Body of pancreas (tissue), 4 donors: ENCODE results near the gene ANKRD44. TPM values are rescaled to one million over a fixed set of nuclear protein-coding genes. Genes with fewer than 3 reads are reported as not detected.

Experiments used
- ATAC-seq: fragments of 150-250 bp; one replicate; pipeline ENCODE4 v1.9.1; 2016
- DNase-seq, 4 donors: peaks; one replicate each; pipeline ENCODE4 v3.0.0-alpha.2; 2019
- H3K27ac ChIP-seq, 4 donors: fragments of 200-600 bp; sonication (generic); 1 replicate in 3 of 4; 2 replicates in 1 of 4; pipeline versions ENCODE4 v1.5.1 to v1.6.1; 2016 to 2019; ENCODE audit warnings: mild to moderate bottlenecking in 1 of 4, mixed read lengths in 1 of 4, moderate library complexity in 1 of 4
- H3K27me3 ChIP-seq, 2 donors: fragments of 200-600 bp; sonication (generic); one replicate each; pipeline ENCODE4 v1.6.0; 2016; ENCODE audit warnings: mild to moderate bottlenecking in 1 of 2
- H3K36me3 ChIP-seq, 2 donors: fragments of 200-600 bp; sonication (generic); replicated peaks in 1 of 2; 2 replicates each; pipeline ENCODE4 v1.5.1; 2016; ENCODE audit warnings: low read depth in 2 of 2; ENCODE audit not compliant: insufficient read depth in 1 of 2
- H3K4me1 ChIP-seq: fragments of 200-600 bp; sonication (generic); one replicate; pipeline ENCODE4 v1.6.0; 2016
- H3K4me3 ChIP-seq, 2 donors: fragments of 200-600 bp; sonication (generic); 1 replicate in 1 of 2; 2 replicates in 1 of 2; pipeline ENCODE4 v1.5.1; 2016 to 2019
- H3K9me3 ChIP-seq, 3 donors: fragments of 200-600 bp; sonication (generic); 1 replicate in 2 of 3; 2 replicates in 1 of 3; pipeline ENCODE4 v1.5.1; 2016
- CTCF ChIP-seq, 7 experiments: fragments of 450-650 bp in 4 of 7; fragments of 200-600 bp in 3 of 7; sonication (generic) in 3 of 7; IDR thresholded peaks; one replicate each; pipeline ENCODE4 v1.5.1; 2016 to 2019; ENCODE audit warnings: antibody characterized with exemption in 7 of 7
- POLR2A ChIP-seq, 3 donors: fragments of 450-650 bp; IDR thresholded peaks; one replicate each; pipeline ENCODE4 v1.6.1; 2016; ENCODE audit warnings: antibody characterized with exemption in 3 of 3, mild to moderate bottlenecking in 2 of 3
- WGBS, 2 donors: methylation state at CpG; one replicate each; pipeline ENCODE4 v1.1.5; 2017; 5-methylcytosine and 5-hydroxymethylcytosine counted together
- intact Hi-C: fragments of 100-400 bp; cut with DNase I; formaldehyde crosslinking; loops from one replicate; pipeline ENCODE4 v1.15.1; 2023
- total RNA-seq, 2 donors: library from RNA; depleted of rRNA; stranded (reverse); fragments of >200 nt; gene quantifications; one replicate each; pipeline ENCODE4 v1.1.0, GENCODE V29; 2016

The ANKRD44 gene
- total RNA-seq, 2 donors from 2014 or later, result 12.2 TPM

- ATAC-seq (no peak), DNase-seq (no peak)
- H3K27me3 ChIP-seq, result no peaks in the 10 kb centered on the region
- intact Hi-C loops, result no loop called here
- H3K4me1 ChIP-seq, result no peaks in the 10 kb centered on the region
- no peak overlapping the region for H3K27ac ChIP-seq
- H3K4me3 ChIP-seq, result no peak overlapping the region
- no peaks in the 10 kb centered on the region for H3K36me3 ChIP-seq
- WGBS, 2 donors, result 81 to 86% methylated on average over 5 of the region's 5 CpGs
- no peak for TF ChIP-seq CTCF (IDR thresholded peaks at IDR 0.05)
- TF ChIP-seq POLR2A (IDR thresholded peaks at IDR 0.05), result no peak
- no peaks in the 10 kb centered on the region for H3K9me3 ChIP-seq
Measured at GRCh38 chr2:197340591-197340990, 30.0 kb upstream of the ANKRD44 start.

DNA sequence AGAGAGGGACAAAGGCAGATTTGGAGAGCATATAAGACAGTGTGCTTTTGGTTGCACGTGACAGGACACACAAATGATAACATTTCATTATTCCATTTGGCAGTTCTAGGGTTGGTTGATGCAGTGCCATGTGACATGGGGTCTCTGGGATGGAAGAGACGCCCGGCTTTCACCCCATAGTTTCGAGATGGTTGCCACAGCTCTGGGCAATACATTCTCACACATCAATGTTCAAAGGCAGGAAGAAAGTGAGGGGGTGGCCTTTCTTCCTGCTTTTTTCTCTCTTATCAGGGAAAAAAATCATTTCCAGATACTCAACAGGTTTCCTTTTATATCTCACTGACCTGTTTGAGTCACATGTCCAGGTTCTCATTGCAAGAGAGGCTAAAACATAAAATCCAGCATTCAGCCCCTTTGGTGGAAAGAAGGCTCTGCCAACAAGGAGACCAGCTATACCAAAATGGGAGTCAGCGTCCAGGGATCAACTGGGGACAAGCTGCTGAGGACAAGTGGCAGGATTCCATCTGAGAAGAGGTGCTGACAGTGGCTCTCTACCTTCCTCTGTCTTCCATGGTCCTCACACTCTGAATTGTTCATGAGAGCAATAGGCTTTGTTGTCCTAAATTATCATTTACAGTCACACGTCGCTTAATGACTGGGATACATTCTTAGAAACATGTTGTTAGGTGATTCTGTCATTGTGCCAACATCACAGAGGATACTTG is 29.1 kb upstream of the ANKRD44 start:
- Histone ChIP-seq H3K4me1 (no peaks in the 10 kb centered on the region), H3K27me3 (no peaks in the 10 kb centered on the region), H3K4me3 (no peak overlapping the region), H3K36me3 (no peaks in the 10 kb centered on the region), H3K27ac (no peak overlapping the region), H3K9me3 (no peaks in the 10 kb centered on the region)
- DNase-seq (no peak), ATAC-seq (no peak)
- 58 to 79% methylated on average over 7 of the region's 7 CpGs for WGBS, 2 donors
- intact Hi-C loops, result no loop called here
- TF ChIP-seq CTCF (IDR thresholded peaks at IDR 0.05) (no peak), POLR2A (IDR thresholded peaks at IDR 0.05) (no peak)

- WGBS, 2 donors, result 75 to 79% methylated on average over 8 of the region's 8 CpGs
- no peaks in the 10 kb centered on the region for H3K27me3 ChIP-seq
- H3K4me3 ChIP-seq, result no peak overlapping the region
- H3K9me3 ChIP-seq, result no peaks in the 10 kb centered on the region
- intact Hi-C loops, result no loop called here
- H3K36me3 ChIP-seq, result no peaks in the 10 kb centered on the region
- ATAC-seq, result no peak
- no peak for TF ChIP-seq CTCF (IDR thresholded peaks at IDR 0.05)
- TF ChIP-seq POLR2A (IDR thresholded peaks at IDR 0.05), result no peak
- DNase-seq, result no peak
- H3K27ac ChIP-seq, result no peak overlapping the region
- H3K4me1 ChIP-seq, result no peaks in the 10 kb centered on the region
Measured at GRCh38 chr2:197339016-197339415, 28.4 kb upstream of the ANKRD44 start.

- TF ChIP-seq CTCF (IDR thresholded peaks at IDR 0.05), result no peak
- TF ChIP-seq POLR2A (IDR thresholded peaks at IDR 0.05), result no peak
- ATAC-seq, result no peak
- H3K4me1 ChIP-seq, result no peaks in the 10 kb centered on the region
- H3K36me3 ChIP-seq, result no peaks in the 10 kb centered on the region
- no peak for DNase-seq
- 83 to 92% methylated on average over 2 of the region's 2 CpGs for WGBS, 2 donors
- no peaks in the 10 kb centered on the region for H3K9me3 ChIP-seq
- H3K4me3 ChIP-seq, result no peak overlapping the region
- intact Hi-C loops, result no loop called here
- H3K27ac ChIP-seq, result no peak overlapping the region
- no peaks in the 10 kb centered on the region for H3K27me3 ChIP-seq
Measured at GRCh38 chr2:197332641-197333040, 22.1 kb upstream of the ANKRD44 start.

- H3K4me3 ChIP-seq, result no peak overlapping the region
- ATAC-seq, result no peak
- intact Hi-C loops, result no loop called here
- H3K27ac ChIP-seq, result no peak overlapping the region
- no peaks in the 10 kb centered on the region for H3K4me1 ChIP-seq
- H3K9me3 ChIP-seq, result no peaks in the 10 kb centered on the region
- H3K27me3 ChIP-seq, result no peaks in the 10 kb centered on the region
- no peak for DNase-seq
- 65 to 71% methylated on average over 5 of the region's 5 CpGs for WGBS, 2 donors
- no peaks in the 10 kb centered on the region for H3K36me3 ChIP-seq
- TF ChIP-seq CTCF (IDR thresholded peaks at IDR 0.05), result no peak
- no peak for TF ChIP-seq POLR2A (IDR thresholded peaks at IDR 0.05)
Measured at GRCh38 chr2:197328461-197328860, 17.9 kb upstream of the ANKRD44 start.
